ENCODE data around the gene PHB1. TPM values are rescaled to one million over a fixed set of nuclear protein-coding genes. Genes with fewer than 3 reads are reported as not detected.

The PHB1 gene
- total RNA-seq, 2 experiments from 2014 or later, result 24.2 to 31.6 TPM

DNA sequence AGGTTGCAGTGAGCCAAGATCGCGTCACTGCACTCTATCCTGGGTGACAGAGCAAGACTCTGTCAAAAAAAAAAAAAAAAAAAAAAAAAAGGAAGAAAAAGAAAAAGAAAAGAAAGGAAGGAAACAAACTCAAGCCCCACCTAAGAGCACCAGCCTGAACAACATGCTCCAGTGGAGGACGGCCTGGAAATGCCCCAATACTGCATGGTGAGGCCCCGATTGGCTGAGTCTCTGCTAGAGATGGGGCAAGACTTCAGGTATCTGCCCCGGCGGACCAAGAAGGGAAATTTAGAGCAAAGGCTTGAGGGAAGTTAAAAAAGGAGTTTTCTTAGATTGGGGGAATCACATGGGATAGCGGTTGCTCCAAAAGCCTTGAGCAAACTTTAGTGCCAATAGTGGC lies 42.3 kb downstream of the PHB1 start:
- ATAC-seq (ENCODE audit: poor library complexity) (no peak), DNase-seq (no peak)
- H3K27me3 ChIP-seq (ENCODE audit: control insufficient read depth in 1 of 2, insufficient read depth in 2 of 2, low read length in 2 of 2), result no peaks in the 10 kb centered on the region
- Mint-ChIP-seq H3K4me1 (ENCODE audit: low read depth) (peaks cover 4% of the 10 kb centered on the region), H3K27me3 (no peaks in the 10 kb centered on the region), H3K9me3 (no peaks in the 10 kb centered on the region), H3K27ac (no peak overlapping the region), H3K4me3 (no peak overlapping the region), H3K36me3 (ENCODE audit: low read depth) (no peaks in the 10 kb centered on the region)
- no peaks in the 10 kb centered on the region for H3K9me3 ChIP-seq (ENCODE audit: control insufficient read depth in 1 of 2, insufficient read depth in 1 of 2, low read length in 2 of 2)
- CTCF ChIA-PET, result interaction anchor here (1.4 kb wide), 1 partner anchor 81 kb away, joined by 3 read pairs; no protein-coding TSS in a partner anchor
- intact Hi-C loops (cut with DNase I, micrococcal nuclease), result no loop called here
- no peaks in the 10 kb centered on the region for H3K36me3 ChIP-seq (ENCODE audit: insufficient read depth, low read length)
- TF ChIP-seq, protein P1, sequence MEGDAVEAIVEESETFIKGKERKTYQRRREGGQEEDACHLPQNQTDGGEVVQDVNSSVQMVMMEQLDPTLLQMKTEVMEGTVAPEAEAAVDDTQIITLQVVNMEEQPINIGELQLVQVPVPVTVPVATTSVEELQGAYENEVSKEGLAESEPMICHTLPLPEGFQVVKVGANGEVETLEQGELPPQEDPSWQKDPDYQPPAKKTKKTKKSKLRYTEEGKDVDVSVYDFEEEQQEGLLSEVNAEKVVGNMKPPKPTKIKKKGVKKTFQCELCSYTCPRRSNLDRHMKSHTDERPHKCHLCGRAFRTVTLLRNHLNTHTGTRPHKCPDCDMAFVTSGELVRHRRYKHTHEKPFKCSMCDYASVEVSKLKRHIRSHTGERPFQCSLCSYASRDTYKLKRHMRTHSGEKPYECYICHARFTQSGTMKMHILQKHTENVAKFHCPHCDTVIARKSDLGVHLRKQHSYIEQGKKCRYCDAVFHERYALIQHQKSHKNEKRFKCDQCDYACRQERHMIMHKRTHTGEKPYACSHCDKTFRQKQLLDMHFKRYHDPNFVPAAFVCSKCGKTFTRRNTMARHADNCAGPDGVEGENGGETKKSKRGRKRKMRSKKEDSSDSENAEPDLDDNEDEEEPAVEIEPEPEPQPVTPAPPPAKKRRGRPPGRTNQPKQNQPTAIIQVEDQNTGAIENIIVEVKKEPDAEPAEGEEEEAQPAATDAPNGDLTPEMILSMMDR (IDR thresholded peaks at IDR 0.05), result no peak
- no peak overlapping the region for H3K4me3 ChIP-seq (ENCODE audit: low read length)
- H3K27ac ChIP-seq (ENCODE audit: low read depth in 1 of 2, low read length in 2 of 2), result no peak overlapping the region
- POLR2A ChIA-PET, result no interaction called here
- peaks cover 5% of the 10 kb centered on the region for H3K4me1 ChIP-seq (ENCODE audit: insufficient read depth, low read length)

DNA sequence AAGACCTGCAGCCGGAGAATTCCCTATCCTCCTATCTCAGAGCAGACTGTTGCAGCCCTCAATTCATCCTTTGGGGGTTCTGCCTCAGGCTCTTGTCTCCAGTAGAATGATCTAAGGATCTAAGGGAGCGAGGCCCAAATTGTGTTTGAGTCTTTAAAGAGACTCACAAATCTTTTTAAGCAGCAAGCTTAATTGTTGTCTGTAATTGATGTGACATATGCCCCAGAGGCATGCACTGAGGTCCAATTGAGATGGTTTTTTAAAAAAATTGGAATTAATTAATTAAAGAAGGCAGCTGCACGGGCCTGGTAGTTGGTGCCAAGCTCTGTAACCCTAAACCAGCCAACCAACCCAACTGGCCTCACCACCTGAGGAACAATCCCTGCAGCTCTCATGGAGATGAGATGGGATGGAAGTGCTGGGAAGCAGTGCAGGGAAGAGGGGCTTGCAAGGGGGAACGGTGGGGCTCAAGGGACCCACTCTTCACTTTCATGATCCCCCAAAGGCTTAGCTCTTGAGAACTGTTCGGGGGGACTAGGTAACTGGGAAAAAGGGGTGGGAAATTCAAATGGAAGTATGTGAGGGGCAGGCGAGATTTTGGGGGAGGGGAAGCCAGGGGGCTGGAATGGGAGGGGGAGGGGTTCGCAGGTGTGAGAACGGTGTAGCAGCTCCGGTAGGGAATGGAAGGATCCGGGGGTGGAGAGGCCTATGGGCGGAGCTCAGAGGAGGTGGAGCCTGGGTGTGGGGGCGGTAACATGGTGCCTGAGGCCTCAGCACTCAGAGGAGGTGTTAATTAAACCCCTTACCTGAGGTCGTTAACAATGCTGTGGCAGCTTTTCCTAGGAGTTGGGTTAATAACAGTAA lies 43.5 kb downstream of the PHB1 start:
- H3K4me3 ChIP-seq (ENCODE audit: low read length), result no peak overlapping the region
- ChIA-PET POLR2A (interaction anchor here (0.8 kb wide), 1 partner anchor 29 kb away, joined by 3 read pairs; no protein-coding TSS in a partner anchor), CTCF (interaction anchor here (0.6 to 3.1 kb wide), 3 partner anchors 37 to 190 kb away, joined by 3 to 13 read pairs (median 4); no protein-coding TSS in a partner anchor)
- TF ChIP-seq, protein P1 (IDR thresholded peaks at IDR 0.05), result no peak
- H3K4me1 ChIP-seq (ENCODE audit: insufficient read depth, low read length), result peaks cover 6% of the 10 kb centered on the region
- DNase-seq, result no peak
- no peaks in the 10 kb centered on the region for H3K9me3 Mint-ChIP-seq
- ATAC-seq (ENCODE audit: poor library complexity), result no peak
- no peak overlapping the region for H3K27ac ChIP-seq (ENCODE audit: low read depth in 1 of 2, low read length in 2 of 2)
- H3K36me3 ChIP-seq (ENCODE audit: insufficient read depth, low read length), result no peaks in the 10 kb centered on the region
- H3K27ac Mint-ChIP-seq, result no peak overlapping the region
- intact Hi-C loops (cut with DNase I, micrococcal nuclease), result no loop called here
- H3K9me3 ChIP-seq (ENCODE audit: control insufficient read depth in 1 of 2, insufficient read depth in 1 of 2, low read length in 2 of 2), result no peaks in the 10 kb centered on the region
- H3K4me3 Mint-ChIP-seq, result no peak overlapping the region
- H3K4me1 Mint-ChIP-seq (ENCODE audit: low read depth), result peaks cover 4% of the 10 kb centered on the region
- H3K27me3 Mint-ChIP-seq, result no peaks in the 10 kb centered on the region
- no peaks in the 10 kb centered on the region for H3K36me3 Mint-ChIP-seq (ENCODE audit: low read depth)
- H3K27me3 ChIP-seq (ENCODE audit: control insufficient read depth in 1 of 2, insufficient read depth in 2 of 2, low read length in 2 of 2), result no peaks in the 10 kb centered on the region

DNA sequence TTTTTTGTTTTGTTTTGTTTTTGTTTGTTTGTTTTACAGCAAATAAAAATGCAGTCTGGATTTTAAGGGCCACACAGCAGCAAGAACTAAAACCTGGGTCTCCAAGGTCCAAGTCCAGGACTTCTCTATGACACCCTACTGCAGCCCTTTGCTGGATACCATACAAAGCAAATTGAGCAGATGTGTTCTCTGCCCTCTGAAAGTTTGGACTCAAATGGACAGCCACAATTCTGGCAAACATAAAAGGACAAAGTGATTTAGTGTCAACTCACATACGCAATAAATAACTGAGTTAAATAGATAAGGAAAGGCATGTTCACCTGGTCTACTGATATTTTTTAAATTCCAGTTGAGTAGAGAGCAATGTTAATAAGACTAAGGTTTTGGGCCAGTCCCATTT lies 44.9 kb downstream of the PHB1 start:
- H3K9me3 Mint-ChIP-seq, result no peaks in the 10 kb centered on the region
- H3K4me3 Mint-ChIP-seq, result no peak overlapping the region
- DNase-seq (no peak), ATAC-seq (ENCODE audit: poor library complexity) (no peak)
- no peak overlapping the region for H3K4me3 ChIP-seq (ENCODE audit: low read length)
- H3K36me3 Mint-ChIP-seq (ENCODE audit: low read depth), result no peaks in the 10 kb centered on the region
- POLR2A ChIA-PET, result no interaction called here
- H3K27ac Mint-ChIP-seq, result no peak overlapping the region
- no peaks in the 10 kb centered on the region for H3K27me3 Mint-ChIP-seq
- no peaks in the 10 kb centered on the region for H3K27me3 ChIP-seq (ENCODE audit: control insufficient read depth in 1 of 2, insufficient read depth in 2 of 2, low read length in 2 of 2)
- intact Hi-C loops (cut with DNase I, micrococcal nuclease), result loop anchor here in 1 of 2 experiments (2.0 kb wide), 1 partner anchor 25 kb away; no protein-coding TSS in a partner anchor
- no peaks in the 10 kb centered on the region for H3K9me3 ChIP-seq (ENCODE audit: control insufficient read depth in 1 of 2, insufficient read depth in 1 of 2, low read length in 2 of 2)
- H3K4me1 ChIP-seq (ENCODE audit: insufficient read depth, low read length), result peaks cover 18% of the 10 kb centered on the region
- H3K36me3 ChIP-seq (ENCODE audit: insufficient read depth, low read length), result no peaks in the 10 kb centered on the region
- TF ChIP-seq, protein P1 (IDR thresholded peaks at IDR 0.05), result no peak
- peaks cover 11% of the 10 kb centered on the region for H3K4me1 Mint-ChIP-seq (ENCODE audit: low read depth)
- CTCF ChIA-PET, result interaction anchor here (1.9 to 3.1 kb wide), 2 partner anchors 23 to 55 kb away, joined by 9 to 13 read pairs; no protein-coding TSS in a partner anchor
- no peak overlapping the region for H3K27ac ChIP-seq (ENCODE audit: low read depth in 1 of 2, low read length in 2 of 2)
